Measurements from ENCODE around the gene DACH2.

The DACH2 gene

DNA sequence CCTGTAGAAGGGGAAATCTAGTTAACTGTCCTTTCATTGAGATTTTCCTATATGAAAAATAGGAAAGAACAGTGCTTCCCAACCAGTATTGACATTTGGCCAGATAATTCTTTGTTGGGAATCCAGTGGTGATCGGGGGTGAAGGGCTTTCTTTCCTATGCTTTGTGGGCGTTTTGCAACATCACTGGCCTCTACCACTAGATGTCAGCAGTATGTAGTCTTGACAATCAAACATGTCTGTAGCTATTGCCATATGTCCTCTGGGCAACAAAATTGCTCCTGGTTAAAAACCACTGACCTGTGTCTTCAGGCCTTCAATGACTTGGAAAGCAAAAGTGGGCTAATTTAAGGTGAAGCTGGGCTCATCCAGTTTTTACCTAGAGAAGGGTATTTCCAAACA, 658.5 kb downstream of the DACH2 start:
- DNase-seq (ENCODE audit: low spot score) = no peak

DNA sequence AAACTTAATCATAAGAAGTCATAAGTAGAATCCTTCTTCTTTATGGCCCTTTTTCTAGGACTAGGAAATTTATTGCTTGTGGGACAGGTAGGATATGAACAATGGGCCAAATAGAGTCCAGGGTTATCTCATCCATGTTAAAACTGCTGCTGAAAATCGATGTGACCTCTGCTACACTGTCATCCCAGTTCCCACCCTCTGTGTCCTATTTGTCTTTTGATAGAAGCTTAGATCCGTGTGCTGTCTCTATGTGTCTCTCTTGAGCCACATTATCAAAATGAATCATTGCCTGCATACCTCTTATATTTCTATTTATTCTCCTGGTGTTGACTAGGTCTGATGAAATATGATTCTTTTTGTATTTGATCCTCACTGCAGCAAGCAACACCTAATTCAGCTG, 661.4 kb downstream of the DACH2 start:
- DNase-seq (ENCODE audit: low spot score) = no peak

DNA sequence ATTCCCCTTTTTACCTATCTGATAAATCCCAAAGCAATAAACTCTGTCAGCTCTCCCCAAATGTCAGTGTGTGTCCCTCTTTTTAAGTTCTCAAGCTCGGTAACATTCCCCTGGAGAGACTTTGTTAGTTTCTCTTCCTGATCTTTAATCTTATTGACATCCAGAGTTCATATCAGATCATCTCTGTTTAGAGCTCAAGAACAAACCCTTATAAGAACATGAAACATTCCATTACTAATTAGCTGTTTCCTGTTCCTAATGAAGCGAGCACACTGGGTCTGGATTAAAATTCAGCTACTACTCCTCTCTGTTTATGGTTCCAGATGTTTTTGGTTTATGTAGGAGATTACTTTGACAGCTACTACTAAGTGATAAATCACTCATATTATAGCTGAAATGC, 681.5 kb downstream of the DACH2 start:
- no peak for DNase-seq (ENCODE audit: low spot score)

DNA sequence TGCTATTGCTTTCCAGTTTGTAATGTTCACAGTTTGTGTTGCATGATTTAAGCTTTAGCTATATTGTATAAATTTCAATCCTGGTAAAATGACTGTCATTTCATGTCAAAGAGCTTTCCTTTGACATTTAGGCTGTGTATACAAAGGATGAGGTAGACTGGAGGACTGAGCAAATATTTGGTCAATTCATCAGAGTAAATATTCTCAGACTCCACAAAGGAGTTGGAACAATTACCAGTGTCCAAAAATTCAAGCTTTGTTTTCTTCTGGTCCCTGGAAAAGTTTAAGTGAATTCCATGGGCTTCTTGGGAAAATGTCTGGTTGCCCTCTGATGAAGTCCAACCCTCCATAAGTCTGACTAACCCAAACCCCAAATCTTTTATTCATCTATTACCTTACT, 682.4 kb downstream of the DACH2 start:
- DNase-seq (ENCODE audit: low spot score) = no peak

DNA sequence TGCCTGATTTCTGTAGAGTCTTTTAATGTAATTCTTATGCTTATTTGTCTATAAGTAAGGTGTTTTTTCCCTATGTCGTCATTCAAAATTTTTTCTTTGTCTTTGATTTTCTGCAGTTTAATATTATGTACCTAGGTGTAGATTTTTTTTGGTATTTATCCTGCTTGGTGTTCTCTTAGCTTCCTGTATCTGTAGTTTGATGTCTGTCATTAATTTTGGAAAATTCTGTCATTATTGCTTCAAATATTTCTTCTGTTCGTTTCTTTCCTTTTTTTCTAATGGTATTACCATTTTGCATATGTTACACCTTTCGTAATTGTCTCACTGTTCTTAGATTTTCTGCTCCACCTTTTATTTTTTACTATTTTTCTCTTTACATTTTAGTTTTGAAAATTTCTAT, 696.9 kb downstream of the DACH2 start:
- DNase-seq (ENCODE audit: low spot score) = no peak
